NB4 (cell line): ENCODE results near the gene CFAP57.

Source experiments
- DNase-seq: peaks from one replicate; pipeline ENCODE4 v3.0.0; 2010; ENCODE audit warnings: low read depth
- H3K4me3 ChIP-seq: one replicate; pipeline ENCODE4 v1.5.1; 2011; ENCODE audit warnings: mild to moderate bottlenecking, low read depth, low read length, moderate library complexity
- CTCF ChIP-seq: IDR thresholded peaks from one replicate; pipeline ENCODE4 v1.5.1; 2012; ENCODE audit warnings: low read depth, low read length
- MAX ChIP-seq: IDR thresholded peaks from 2 replicates; pipeline ENCODE4 v1.6.1; 2011; ENCODE audit warnings: low read depth, low read length
- MYC ChIP-seq: IDR thresholded peaks from 2 replicates; pipeline ENCODE4 v1.6.1; 2011; ENCODE audit warnings: low read depth, low read length
- POLR2A ChIP-seq: IDR thresholded peaks from 2 replicates; pipeline ENCODE4 v1.6.1; 2011; ENCODE audit warnings: mild to moderate bottlenecking; ENCODE audit not compliant: insufficient read length; ENCODE audit errors: extremely low read depth

The CFAP57 gene

GRCh38 chr1:43243299-43243698, 71.2 kb downstream of the CFAP57 start:
- no peak for TF ChIP-seq MAX
- no peak for TF ChIP-seq CTCF
- TF ChIP-seq MYC, result no peak
- TF ChIP-seq POLR2A, result no peak
- H3K4me3 ChIP-seq, result no peak overlapping the region
- no peak for DNase-seq

- DNase-seq, result no peak
- H3K4me3 ChIP-seq, result no peak overlapping the region
- TF ChIP-seq POLR2A (no peak), MAX (no peak), MYC (no peak), CTCF (no peak)
These were observed 74.5 kb downstream of the CFAP57 start for GRCh38 chr1:43246466-43247213.

GRCh38 chr1:43247256-43247921, 75.3 kb downstream of the CFAP57 start:
- DNase-seq, result no peak
- TF ChIP-seq MYC (no peak), POLR2A (no peak), CTCF (no peak), MAX (no peak)
- no peak overlapping the region for H3K4me3 ChIP-seq

- no peak overlapping the region for H3K4me3 ChIP-seq
- no peak for DNase-seq
- TF ChIP-seq CTCF (no peak), MAX (no peak), MYC (no peak), POLR2A (no peak)
These were observed 78.2 kb downstream of the CFAP57 start for GRCh38 chr1:43250351-43250761.

GRCh38 chr1:43251024-43251423, 78.9 kb downstream of the CFAP57 start:
- TF ChIP-seq CTCF (no peak), MAX (no peak), POLR2A (no peak), MYC (no peak)
- H3K4me3 ChIP-seq, result no peak overlapping the region
- DNase-seq, result no peak
